GM18907 (cell line): ENCODE measurements around the gene NTM.
"Not testable (repeated sequence)": the region's sequence is repeated elsewhere in the genome, so short reads cannot be mapped to it uniquely, and the experiment has no call there.

ENCODE experiments used
- ATAC-seq: cut with Tn5 transposase; IDR thresholded peaks from one replicate; pipeline ENCODE4 v1.9.1; 2021; ENCODE audit warnings: mild to moderate bottlenecking, moderate library complexity; ENCODE audit not compliant: unreplicated experiment

Gene NTM

DNA sequence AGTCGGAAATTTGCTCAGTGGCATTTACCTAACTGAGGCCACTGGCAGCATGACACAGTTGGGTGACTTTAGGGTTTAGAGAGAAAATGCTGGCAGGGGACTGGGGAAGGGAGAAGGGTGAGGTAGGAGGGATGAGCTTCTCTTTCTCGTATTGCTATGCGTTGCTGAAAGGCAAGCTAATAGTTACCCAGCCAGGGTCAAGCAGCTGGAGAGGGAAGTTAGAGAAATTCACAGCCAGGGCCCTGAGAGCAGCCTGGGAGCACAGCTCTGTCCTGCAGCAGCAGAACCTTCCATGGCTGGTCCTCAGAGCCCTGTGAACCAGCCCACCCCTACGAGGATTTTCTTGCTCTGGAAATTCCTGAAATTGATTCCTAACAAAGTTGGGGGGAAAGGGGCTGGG, 679.6 kb downstream of the NTM start:
- ATAC-seq = no peak

DNA sequence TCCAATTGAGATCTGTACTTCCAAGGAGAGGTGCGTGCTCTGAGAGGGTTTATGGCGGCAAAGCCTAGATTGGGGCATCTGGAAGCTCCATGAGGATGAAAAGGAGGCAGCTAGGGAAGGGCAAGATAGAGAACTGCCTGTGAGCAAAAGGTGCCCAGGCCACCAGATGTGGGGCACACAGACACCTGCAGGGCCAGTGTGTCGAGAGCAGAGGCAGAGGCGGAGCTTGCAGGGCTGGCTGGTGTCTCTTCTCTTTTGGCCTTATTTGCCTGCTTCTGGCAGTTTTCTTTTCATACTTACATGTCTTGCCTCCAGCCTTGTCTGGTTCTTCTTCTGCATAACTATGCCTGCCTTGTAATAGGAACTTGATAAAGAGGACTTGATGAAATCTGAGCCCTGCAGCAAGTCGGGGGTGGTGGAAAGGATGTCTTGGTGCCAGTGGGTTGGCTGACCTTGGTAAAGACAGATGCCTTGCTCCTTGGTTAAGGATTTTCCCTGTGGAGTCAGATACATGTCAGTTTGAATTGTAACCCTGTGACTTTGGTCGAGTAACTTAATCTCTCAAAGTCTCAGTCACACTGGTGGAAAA, 680.3 kb downstream of the NTM start:
- no peak for ATAC-seq

DNA sequence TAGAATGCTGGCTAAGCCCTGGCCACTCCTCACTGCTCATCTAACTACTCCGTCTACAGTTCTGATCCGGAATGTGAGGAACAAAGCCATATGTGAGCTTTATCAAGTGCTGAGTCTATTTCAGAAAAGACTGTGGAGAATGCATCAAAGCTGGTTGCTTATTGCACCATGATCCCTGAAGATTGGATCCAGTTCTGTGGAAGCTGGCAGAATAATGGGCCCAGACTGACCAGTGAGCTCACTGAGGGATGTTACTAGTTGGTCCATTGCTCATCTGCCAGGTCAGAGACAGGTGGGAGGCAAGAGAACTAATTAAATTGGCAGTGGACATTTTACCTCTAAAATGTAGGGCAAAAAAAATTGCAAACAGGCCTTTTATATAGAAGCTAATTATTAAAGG, 681.3 kb downstream of the NTM start:
- no peak for ATAC-seq

DNA sequence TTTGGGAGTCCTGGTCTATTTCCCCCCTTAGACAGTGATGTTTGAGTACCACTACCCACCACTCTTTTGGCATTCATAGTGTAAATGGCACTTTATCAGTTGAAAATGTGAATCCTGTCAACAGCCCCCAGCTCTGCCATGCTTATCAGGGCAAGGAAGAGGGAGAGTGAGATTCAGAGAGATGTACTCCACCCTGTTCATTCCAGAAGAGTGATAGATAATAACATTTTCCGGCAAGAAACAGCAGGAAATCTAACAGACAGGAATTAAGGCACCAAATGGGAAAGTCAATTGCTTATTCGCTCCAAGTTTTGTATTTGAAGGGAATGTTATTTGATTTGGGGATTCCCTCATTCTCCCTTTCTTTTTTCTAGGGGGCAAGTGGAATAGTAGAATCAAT, 681.9 kb downstream of the NTM start:
- ATAC-seq = no peak

DNA sequence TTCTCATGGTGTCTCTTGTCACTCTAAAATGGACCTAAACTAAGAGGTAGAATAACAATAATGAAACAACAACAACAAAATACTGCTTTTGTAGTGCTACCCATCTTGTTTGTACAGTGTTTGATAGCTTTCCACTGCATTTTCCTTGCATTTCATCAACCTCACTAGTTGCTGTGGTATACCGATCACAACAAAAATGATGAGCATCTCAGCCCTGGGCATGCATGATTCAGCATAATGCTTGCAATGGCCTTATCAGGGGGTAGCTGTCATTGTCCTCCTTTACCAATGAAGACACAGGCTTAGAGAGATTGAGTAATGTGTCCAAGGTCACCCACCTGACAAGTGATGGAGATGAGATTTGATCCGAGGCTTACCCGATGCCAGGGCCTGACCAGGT, 682.5 kb downstream of the NTM start:
- ATAC-seq = no peak

DNA sequence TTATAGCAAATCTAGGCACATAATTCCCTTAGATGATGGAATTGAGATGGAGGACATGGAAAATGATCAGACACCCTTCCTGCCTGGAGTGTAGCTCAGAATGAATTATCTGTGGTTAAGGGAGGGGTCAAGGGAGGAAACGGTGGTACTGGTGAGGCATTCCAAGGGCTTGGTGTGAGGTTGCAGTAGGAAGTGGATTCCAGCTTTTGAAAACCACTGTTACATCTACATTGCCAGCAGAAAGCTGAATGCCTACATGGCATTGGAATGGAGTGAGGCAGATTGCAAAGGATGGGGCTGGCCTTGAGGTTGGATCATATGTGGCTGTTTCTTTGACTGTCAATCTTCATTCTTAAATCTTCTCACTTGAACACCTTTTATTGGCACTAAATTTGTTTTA, 684.4 kb downstream of the NTM start:
- ATAC-seq = no peak

DNA sequence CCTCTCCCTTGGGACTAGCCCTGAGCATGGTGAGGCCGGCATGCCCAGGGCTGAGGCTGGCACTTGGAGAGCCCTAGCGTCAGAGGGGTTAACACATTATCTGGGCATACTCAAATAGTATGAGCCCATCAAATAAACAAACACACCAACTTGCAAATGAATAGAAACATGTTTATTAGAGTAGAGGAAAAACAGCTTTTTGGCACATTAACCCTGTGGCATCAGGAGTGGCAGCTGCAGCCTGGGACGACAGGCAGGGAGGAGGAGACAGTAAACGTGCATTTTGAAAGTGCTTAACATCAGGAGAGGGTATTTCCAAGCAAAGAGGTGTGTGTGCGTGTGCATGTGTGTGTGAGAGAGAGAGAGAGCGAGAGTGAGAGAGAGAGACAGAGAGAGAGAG, 684.9 kb downstream of the NTM start:
- ATAC-seq = no peak

DNA sequence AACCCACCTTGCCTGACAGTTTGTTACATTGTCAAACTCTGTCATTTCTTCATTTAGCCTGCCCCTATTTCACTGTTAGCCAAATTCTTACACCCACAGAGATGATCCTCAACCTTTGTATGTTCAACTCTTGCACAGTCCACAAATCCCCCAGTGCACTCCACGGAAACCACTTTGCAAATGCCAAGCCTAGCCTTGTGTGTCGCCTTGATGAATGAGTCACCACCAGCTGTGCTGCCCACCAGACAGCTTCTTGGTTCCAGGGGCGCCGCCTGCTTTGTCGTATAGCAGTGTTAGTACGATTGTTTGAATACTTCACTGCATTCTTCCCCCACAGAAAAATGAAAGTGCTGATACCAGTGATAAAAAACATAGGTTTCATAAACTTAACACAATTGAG, 686.3 kb downstream of the NTM start:
- no peak for ATAC-seq

DNA sequence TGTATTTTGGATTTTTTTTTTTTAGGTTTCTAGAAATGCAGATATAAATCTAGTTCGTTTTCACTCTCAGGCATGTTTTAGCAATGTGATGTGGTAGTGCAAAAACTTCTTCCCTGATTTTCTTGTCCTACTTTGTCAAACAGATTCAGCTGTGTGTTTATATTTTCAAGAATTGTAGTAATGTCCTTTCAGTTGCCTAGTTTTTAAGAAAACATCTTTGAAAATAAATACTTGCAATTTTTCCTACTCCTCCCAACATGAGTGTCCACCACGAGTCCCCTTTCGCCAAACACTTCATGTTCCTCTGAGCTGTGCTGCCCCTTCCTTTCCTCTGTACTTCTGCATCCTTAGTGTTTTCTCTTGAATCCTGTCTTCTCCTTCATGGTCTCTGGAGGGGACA, 686.9 kb downstream of the NTM start:
- no peak for ATAC-seq

DNA sequence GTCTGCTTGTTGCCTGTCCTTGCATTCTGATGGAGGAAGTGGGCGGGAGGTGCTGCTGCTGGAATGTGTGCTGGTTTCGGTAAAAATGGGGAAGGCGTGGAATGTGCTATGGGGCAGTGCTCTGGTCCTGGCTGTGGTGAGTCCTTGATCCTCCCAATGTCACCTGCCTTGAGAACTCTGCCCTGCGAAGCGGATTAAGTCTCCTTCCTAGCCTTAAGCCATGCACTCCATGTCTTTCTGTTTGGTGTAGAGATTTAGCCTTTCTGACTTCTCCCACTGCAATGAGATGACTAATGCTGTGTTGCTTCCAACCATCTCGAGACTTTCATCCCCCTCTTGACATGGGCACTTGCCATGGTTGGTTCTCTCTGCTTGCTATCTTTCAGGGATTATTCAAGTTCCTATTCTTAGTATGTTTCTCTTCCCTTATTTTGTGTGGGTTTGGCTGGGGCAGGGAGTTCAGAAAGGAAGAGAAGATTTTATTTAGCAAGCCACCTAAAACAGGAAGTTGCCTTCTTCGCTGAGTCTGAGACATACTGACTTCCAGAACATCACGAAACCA, 687.9 kb downstream of the NTM start:
- no peak for ATAC-seq

DNA sequence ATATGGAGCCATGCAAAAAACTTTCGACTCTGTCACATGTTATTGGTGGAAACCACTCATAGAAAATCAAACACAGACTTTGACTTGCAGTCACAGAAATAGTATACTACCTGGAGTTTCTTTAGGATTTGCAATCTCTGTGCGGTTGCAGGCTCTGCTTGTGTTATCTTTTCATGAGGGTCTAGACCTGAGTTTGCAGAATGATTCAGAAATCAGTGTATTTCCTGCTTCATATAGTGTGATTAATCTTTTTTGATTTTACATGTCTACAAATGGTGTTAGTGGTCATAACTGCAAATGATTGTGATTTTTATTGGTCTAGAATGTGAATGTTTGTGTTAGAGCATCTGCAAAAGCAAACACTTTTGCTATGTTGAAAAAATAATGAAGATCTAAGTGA, 690.2 kb downstream of the NTM start:
- no peak for ATAC-seq

DNA sequence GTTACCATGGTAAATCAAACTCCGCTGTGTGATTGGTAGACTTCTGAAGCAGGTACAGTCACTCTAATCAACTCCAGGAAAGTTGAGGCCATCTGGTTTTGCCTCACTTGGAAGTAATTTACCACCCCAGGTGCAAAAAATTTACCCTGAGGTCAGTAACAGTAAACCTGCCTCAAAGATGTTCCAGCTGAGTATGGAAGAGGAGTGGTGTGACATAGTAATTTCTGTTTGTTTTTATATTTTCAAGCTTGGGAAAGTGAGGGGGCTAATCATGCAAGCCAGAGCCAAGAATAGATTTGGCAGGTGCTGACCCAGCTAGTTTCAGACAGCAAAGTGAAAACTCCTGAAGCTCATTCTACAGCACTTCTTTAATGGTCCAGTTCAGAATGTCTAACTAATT, 691.6 kb downstream of the NTM start:
- no peak for ATAC-seq

DNA sequence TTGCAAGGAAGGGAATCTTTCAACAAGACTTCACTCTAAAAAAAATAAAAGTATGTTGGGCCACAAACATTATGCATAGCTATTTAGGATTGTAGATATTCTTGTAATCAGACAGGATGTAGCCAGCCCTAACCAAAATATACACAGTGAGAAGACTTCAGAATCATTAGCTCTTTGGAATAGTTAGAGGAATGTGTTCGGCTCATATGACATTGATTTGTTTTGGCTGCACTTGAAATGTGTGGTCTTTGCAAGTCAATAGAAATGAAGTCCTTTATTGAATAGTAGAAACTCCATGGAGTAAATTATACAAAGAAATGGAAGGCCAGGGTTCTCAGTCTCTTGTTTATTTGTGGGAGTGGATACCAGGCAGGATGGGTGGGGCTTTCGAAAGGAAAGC, 692.1 kb downstream of the NTM start:
- ATAC-seq = no peak

DNA sequence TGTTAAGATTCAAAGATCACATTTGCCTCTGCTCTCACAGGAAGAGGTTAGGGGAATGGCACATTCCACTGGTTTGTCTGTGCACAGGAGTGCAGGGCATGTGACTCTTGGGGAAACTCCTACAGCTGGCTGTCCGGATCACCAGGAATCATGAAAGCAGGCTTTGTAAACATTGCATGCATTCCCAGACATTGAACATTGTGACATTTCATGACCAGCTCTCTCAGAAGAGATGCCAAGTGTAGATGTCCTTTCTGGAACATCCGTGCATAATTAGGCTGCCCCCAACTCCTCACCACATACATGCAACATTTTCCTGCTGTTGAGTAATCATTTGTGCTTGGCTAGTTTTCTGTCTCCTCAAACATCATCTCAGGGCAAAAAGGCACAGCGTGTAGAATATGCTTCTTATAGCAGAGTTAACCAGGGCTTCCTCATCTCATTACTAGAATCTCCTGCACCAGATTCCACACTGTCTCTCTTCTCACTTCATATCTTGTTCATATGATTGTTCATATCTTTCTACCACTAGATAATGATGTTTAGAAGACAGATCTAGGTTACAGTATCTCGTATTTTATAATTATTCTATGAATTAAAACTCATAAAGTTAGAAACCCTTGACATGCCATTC, 694.7 kb downstream of the NTM start:
- ATAC-seq = no peak

DNA sequence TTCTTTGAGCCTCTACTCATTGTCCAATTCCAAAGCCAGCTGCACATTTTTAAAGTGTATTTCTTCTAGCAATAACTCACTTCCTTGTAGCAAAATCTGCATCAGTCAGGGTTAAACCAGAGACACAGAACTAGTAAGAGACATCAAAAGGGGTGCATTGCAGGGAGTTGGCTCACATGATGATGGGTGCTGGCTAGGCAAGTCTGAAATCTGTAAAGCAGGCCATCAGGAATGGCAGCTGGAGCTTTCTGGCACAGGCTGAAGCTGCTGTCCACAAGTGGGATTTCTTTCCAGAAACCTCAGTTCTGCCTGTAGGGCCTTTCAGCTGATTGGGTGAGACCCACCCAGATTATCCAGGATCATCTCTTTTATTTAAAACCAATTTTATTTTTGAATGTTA, 698.1 kb downstream of the NTM start:
- no peak for ATAC-seq

DNA sequence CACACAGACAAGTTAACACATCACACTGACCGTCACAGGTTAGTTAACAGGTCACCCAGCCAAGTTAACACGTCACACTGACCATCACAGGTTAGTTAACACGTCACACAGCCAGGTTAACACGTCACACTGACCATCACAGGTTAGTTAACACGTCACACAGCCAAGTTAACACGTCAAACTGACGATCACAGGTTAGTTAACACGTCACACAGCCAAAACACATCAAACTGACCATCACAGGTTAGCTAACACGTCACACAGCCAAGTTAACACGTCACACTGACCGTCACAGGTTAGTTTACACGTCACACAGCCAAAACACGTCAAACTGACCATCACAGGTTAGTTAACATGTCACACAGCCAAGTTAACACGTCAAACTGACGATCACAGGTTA, 699.2 kb downstream of the NTM start:
- not testable (repeated sequence) for ATAC-seq

DNA sequence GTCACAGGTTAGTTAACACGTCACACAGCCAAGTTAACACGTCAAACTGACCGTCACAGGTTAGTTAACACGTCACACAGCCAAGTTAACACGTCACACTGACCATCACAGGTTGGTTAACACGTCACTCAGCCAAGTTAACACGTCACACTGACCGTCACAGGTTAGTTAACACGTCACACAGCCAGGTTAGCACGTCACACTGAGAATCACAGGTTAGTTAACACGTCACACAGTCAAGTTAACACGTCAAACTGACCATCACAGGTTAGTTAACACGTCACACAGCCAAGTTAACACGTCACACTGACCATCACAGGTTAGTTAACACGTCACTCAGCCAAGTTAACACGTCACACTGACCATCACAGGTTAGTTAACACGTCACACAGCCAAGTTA, 700.5 kb downstream of the NTM start:
- ATAC-seq = not testable (repeated sequence)

DNA sequence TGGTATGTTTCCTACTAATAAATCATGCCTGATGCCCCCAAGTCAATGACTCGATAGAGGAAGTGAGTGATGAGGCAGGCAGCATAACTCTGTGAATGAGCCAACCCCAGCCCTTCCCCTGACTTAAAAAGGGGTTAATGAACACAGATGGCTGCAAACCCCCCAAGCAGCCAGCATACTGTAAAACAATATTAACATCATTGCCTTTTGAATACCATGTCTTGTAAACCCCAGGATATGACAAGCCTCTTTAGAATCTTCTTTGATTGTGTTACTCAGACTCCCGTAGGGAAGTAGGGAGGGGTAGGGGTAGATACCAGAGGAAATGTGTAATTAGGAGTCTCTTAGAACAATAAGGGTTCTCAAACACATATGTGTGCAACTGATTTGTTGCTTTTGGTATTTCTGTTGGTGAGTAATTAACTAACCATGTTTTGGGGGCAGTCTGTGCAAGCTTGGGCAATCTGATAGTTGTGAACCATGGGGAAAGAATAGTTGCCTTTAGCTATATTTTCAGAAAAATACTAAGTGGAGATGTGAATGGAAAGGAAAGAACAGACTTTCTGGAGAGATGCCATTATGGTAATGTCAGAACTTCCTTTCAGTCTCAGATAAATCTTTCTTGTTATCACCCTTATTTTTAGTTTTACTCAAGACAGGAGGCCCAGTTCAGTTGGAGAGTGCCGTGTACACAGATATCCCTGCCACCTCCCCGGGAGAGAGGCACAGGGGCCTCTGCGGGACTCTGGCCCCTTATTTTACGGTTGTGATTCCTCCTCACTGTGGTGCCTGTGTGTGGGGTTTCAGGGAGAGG, 701.8 kb downstream of the NTM start:
- no peak for ATAC-seq

DNA sequence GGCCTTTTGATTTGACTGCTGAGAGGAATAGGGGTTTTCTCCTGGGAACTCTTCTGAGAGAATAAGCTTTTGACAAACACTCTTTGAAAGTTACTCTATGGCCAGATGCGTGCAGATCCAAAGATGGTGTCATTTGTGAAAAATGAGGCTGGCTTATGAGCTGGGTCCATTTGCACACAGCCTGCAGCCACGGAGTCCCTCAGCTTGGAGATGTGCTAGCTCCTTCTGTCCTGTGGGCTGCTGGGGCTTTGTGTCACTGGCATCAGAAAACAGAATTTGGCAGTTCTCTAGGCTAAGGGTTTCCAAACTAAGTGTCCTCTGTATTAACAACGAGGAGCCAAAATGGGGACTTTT, 702.4 kb downstream of the NTM start:
- no peak for ATAC-seq

DNA sequence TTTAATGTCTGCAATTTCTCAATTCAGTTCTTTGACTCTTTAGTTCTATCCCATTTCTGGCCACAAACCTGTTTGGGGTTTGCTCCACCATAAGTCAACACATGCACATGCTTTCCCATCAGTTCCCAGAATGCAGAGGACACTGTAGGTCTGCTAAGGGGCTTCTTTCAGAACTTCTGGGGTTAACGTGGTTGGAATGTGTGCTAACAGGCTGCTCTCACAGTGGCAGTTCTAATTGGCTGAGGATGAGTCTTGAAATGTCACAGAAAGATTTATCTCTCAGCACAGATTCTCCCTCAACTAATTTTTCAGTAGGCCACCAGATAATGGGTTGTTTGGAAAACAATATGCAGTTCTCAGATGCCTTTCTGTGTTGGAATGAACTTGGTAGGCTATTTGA, 703.4 kb downstream of the NTM start:
- ATAC-seq = no peak

DNA sequence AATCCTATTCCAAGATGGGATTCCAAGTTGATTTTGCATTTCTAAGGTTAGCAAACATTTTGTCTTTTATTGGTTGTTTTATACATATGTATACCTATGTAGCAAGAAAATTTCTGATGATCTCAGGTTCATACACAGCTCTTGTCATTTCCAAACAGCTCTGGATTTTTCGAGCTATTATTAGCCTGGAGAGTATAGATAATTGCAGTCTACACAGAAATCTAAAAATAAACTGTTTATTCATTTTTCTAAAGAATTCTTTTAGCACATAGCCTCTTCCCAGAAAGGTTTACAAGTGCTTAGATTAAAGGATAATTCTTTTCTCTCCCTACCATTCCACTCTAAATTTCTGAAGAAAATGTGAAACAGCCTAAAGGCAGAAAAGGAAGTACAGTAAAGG, 705.0 kb downstream of the NTM start:
- no peak for ATAC-seq

DNA sequence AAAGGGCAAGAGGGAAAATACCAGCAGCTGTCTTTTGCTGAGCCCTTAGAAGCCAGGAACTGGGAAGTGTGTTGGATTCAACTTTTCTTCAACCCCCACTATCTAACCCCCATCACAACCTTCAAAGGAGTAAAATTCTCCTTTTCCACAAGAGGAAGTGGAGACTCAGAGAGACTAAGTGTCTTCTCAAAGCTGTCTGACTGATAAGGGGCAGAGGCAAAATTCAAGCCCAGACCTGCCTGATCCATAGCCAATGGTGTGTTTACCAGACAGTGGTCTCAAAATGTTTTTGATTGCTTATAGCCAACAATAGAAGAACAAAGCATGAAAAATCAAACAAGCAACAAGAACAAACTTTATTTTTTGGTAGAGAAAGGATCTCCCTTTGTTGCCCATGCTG, 707.0 kb downstream of the NTM start:
- no peak for ATAC-seq
